ENCODE results near the gene TOX2. TPM values are rescaled to one million over a fixed set of nuclear protein-coding genes. Genes with fewer than 3 reads are reported as not detected.

Gene TOX2
- total and polyA plus RNA-seq, 2 of the 4 experiments (the other 2 are of a cell fraction), result 1.3 to 17.5 TPM

DNA sequence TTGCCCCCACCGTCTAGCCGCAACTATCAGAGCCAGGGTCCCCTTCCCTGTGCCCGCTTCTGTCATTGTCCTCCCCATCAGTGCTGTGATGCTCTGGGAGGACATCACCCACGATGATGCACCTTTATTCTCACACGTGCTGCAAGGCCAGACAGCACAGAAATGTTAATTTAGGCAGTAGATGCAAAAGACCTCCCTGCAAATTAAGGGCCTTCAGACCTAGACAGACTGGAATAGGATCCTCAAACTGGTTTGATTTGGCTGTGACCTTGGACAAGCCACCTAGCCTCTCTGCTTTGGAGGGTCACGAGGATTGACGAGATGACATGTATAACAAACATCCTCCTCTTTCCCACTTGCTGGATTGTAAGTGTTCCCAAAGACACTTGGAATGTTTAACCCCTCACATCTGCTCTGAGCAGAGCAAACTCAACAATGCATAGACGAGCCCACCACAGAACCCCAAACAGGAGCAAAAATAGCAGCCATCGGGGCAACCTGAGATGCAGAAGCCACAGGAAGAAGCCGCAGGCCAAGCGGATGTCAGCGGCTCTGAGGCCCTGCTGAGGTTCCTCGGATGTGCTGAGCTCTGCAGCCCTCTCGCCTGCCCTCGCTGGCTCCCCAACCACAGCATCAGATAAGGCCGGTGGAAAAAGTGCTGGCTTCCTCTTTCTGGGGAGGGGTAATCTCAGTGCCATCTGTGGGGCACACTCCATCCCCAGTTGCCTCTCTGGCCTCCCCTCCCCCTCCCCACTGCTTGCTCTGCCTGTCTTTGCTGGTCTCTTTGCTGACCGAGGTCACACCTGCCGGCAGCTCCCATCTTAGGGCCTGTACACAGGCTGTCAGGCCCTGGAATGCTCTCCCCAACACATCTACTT is 35.3 kb downstream of the TOX2 start:
- ATAC-seq (ENCODE audit: low read depth), result no peak
- H3K9me1 ChIP-seq (ENCODE audit: insufficient read depth, low read length), result peaks cover 50% of the 10 kb centered on the region
- H4K91ac ChIP-seq (ENCODE audit: insufficient read depth, low read depth, low read length), result no peak overlapping the region; the same call in 1 of the 2 replicates
- no peak overlapping the region for H3K56ac ChIP-seq (ENCODE audit: extremely low read depth, insufficient read depth, low read length)
- peaks cover 28% of the 10 kb centered on the region for H3K4me1 ChIP-seq (ENCODE audit: control insufficient read depth, insufficient read depth, low read length)
- peak overlapping the region in 1 of 2 experiments; percentile 20; a peak in 1 of 4 replicates for H4K8ac ChIP-seq (ENCODE audit: low read depth in 2 of 2, low read length in 2 of 2)
- peak overlapping the region; percentile 37 for H2BK120ac ChIP-seq (ENCODE audit: low read depth, low read length)
- ChIA-PET CTCF (no interaction called here), POLR2A (ENCODE audit: unreplicated experiment) (no interaction called here)
- no peak overlapping the region for H2BK20ac ChIP-seq (ENCODE audit: low read depth, low read length)
- H3K79me1 ChIP-seq (ENCODE audit: low read depth in 1 of 2, low read length in 2 of 2), result peaks cover 39 to 97% of the 10 kb centered on the region in 2 experiments
- H3K4me2 ChIP-seq (ENCODE audit: low read depth, low read length), result no peak overlapping the region
- H2BK15ac ChIP-seq (ENCODE audit: low read depth, low read length), result no peak overlapping the region
- H3K27ac ChIP-seq (ENCODE audit: insufficient read depth, low read length), result no peak overlapping the region
- H2AFZ ChIP-seq (replicated peaks; ENCODE audit: low read length, poor library complexity), result no peak overlapping the region
- peak overlapping the region; percentile 25; the same call in 1 of the 2 replicates for H3K4ac ChIP-seq (ENCODE audit: low read depth, low read length)
- H3K9ac ChIP-seq (ENCODE audit: low read depth, low read length), result no peak overlapping the region
- H3K4me3 ChIP-seq (ENCODE audit: insufficient read depth, low read depth, low read length), result no peak overlapping the region
- no peak overlapping the region for H2BK5ac ChIP-seq (ENCODE audit: low read depth, low read length, poor library complexity, severe bottlenecking)
- no peak overlapping the region for H2AK9ac ChIP-seq (replicated peaks; ENCODE audit: low read depth, low read length, poor library complexity)
- no peak for DNase-seq
- peak overlapping the region; percentile 45; the same call in 1 of the 2 replicates for H3K23ac ChIP-seq (ENCODE audit: low read depth, low read length)
- dilution Hi-C loops (cut with HindIII; ENCODE audit: low sequenced_read_pairs, unreplicated experiment) (no loop called here), intact Hi-C loops (cut with micrococcal nuclease) (loop anchor here (10.0 kb wide), 1 partner anchor 125 kb away; no protein-coding TSS in a partner anchor), in situ Hi-C loops (cut with MboI; ENCODE audit: low sequenced_read_pairs) (loop anchor here (25.0 kb wide), 1 partner anchor 1837 kb away; the partner anchor contains the start of genes DNTTIP1 and WFDC3)
- H3K14ac ChIP-seq (replicated peaks; ENCODE audit: low read depth, low read length), result 0 out of 2 replicates have a peak overlapping the region, but pooled peaks have one; percentile 8
- peak overlapping the region; percentile 65; the same call in 1 of the 2 replicates for H2AK5ac ChIP-seq (ENCODE audit: low read depth, low read length)
- H3K36me3 ChIP-seq (ENCODE audit: control insufficient read depth, insufficient read depth, low read length), result no peaks in the 10 kb centered on the region; the same call in 1 of the 2 replicates
- no peak overlapping the region for H4K5ac ChIP-seq (ENCODE audit: low read depth, low read length)
- BruUV-seq (replicated peaks), result no TSS peak
- no peaks in the 10 kb centered on the region; the same call in 1 of the 2 replicates for H4K20me1 ChIP-seq (ENCODE audit: insufficient read depth, low read length)
- H3K27me3 ChIP-seq (ENCODE audit: control insufficient read depth, insufficient read depth, low read length), result no peaks in the 10 kb centered on the region
- no peaks in the 10 kb centered on the region for H3K9me3 ChIP-seq (ENCODE audit: control insufficient read depth, insufficient read depth, low read length)
- WGBS, 2 experiments (ENCODE audit: extremely low coverage in 2 of 2, insufficient read length in 1 of 2), result 67% methylated on average over 6 of the region's 18 CpGs; no CpG with 5 or more reads in 1 of the 2 experiments
- H3K18ac ChIP-seq (ENCODE audit: low read depth, low read length), result no peak overlapping the region
- TF ChIP-seq SMC3 (IDR thresholded peaks at IDR 0.05; ENCODE audit: low read depth, low read length) (no peak), POLR2A (IDR thresholded peaks at IDR 0.05; ENCODE audit: low read depth, low read length) (no peak), NFE2L2 (IDR thresholded peaks at IDR 0.05; ENCODE audit: low read depth, low read length) (no peak), MAZ (IDR thresholded peaks at IDR 0.05; ENCODE audit: borderline replicate concordance, low read depth, low read length) (no peak), ELK1 (IDR thresholded peaks at IDR 0.05; ENCODE audit: borderline replicate concordance, low read depth, low read length) (no peak), RAD21 (IDR thresholded peaks at IDR 0.05; ENCODE audit: low read length) (no peak), CEBPB (IDR thresholded peaks at IDR 0.05; ENCODE audit: low read depth, low read length) (no peak), FOS (IDR thresholded peaks at IDR 0.05; ENCODE audit: low read depth, low read length) (no peak), BHLHE40 (IDR thresholded peaks at IDR 0.05; ENCODE audit: low read depth, low read length) (no peak), RCOR1 (IDR thresholded peaks at IDR 0.05; ENCODE audit: insufficient replicate concordance, low read length) (no peak), MXI1 (IDR thresholded peaks at IDR 0.05; ENCODE audit: borderline replicate concordance, low read depth, low read length) (no peak)
- TF ChIP-seq, protein P1, sequence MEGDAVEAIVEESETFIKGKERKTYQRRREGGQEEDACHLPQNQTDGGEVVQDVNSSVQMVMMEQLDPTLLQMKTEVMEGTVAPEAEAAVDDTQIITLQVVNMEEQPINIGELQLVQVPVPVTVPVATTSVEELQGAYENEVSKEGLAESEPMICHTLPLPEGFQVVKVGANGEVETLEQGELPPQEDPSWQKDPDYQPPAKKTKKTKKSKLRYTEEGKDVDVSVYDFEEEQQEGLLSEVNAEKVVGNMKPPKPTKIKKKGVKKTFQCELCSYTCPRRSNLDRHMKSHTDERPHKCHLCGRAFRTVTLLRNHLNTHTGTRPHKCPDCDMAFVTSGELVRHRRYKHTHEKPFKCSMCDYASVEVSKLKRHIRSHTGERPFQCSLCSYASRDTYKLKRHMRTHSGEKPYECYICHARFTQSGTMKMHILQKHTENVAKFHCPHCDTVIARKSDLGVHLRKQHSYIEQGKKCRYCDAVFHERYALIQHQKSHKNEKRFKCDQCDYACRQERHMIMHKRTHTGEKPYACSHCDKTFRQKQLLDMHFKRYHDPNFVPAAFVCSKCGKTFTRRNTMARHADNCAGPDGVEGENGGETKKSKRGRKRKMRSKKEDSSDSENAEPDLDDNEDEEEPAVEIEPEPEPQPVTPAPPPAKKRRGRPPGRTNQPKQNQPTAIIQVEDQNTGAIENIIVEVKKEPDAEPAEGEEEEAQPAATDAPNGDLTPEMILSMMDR (conservative IDR thresholded peaks at IDR 0.05; ENCODE audit: low read depth, low read length), result no peak
- TF ChIP-seq, protein P2, sequence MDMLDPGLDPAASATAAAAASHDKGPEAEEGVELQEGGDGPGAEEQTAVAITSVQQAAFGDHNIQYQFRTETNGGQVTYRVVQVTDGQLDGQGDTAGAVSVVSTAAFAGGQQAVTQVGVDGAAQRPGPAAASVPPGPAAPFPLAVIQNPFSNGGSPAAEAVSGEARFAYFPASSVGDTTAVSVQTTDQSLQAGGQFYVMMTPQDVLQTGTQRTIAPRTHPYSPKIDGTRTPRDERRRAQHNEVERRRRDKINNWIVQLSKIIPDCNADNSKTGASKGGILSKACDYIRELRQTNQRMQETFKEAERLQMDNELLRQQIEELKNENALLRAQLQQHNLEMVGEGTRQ (IDR thresholded peaks at IDR 0.05; ENCODE audit: low read depth, low read length), result no peak

Data from IMR-90 (cell line).